ENCODE results near the gene NPM1.
"Not testable (repeated sequence)": the region's sequence is repeated elsewhere in the genome, so short reads cannot be mapped to it uniquely, and the experiment has no call there.

NPM1 gene

GRCh38 chr5:171387345-171387969 lies at the start of gene NPM1:
Gene NPM1 (plus strand): TSS chr5:171387849. CDS start chr5:171387949, 100 bp downstream.
- peak; percentile 98 for DNase-seq

GRCh38 chr5:171340042-171340441 lies 47.6 kb upstream of the NPM1 start:
- DNase-seq: no peak

GRCh38 chr5:171340491-171340890 lies 47.2 kb upstream of the NPM1 start:
- no peak for DNase-seq

GRCh38 chr5:171342362-171343111 lies 45.1 kb upstream of the NPM1 start:
- DNase-seq: peak; percentile 63

- no peak for DNase-seq
These were observed 42.6 kb upstream of the NPM1 start for GRCh38 chr5:171344936-171345608.

GRCh38 chr5:171351536-171352073 lies 36.0 kb upstream of the NPM1 start:
- DNase-seq: no peak

- DNase-seq: peak; percentile 75
These were observed 32.3 kb upstream of the NPM1 start for GRCh38 chr5:171355302-171355724.

- no peak for DNase-seq
These were observed 29.8 kb upstream of the NPM1 start for GRCh38 chr5:171357843-171358242.

GRCh38 chr5:171361151-171361550 lies 26.5 kb upstream of the NPM1 start:
- not testable (repeated sequence) for DNase-seq

GRCh38 chr5:171363249-171363648 lies 24.4 kb upstream of the NPM1 start:
- DNase-seq: not testable (repeated sequence)

GRCh38 chr5:171363846-171364245 lies 23.8 kb upstream of the NPM1 start:
- DNase-seq: no peak

GRCh38 chr5:171365351-171365750 lies 22.3 kb upstream of the NPM1 start:
- no peak for DNase-seq

GRCh38 chr5:171366645-171367044 lies 21.0 kb upstream of the NPM1 start:
- DNase-seq: peak; percentile 19

- DNase-seq: peak; percentile 3
These were observed 20.0 kb upstream of the NPM1 start for GRCh38 chr5:171367424-171368370.

GRCh38 chr5:171369056-171369455 lies 18.6 kb upstream of the NPM1 start:
- peak; percentile 36 for DNase-seq

GRCh38 chr5:171369898-171370297 lies 17.8 kb upstream of the NPM1 start:
- DNase-seq: no peak

GRCh38 chr5:171370881-171371280 lies 16.8 kb upstream of the NPM1 start:
- not testable (repeated sequence) for DNase-seq

GRCh38 chr5:171371326-171371725 lies 16.3 kb upstream of the NPM1 start:
- DNase-seq: no peak

- peak; percentile 10 for DNase-seq
These were observed 7.7 kb upstream of the NPM1 start for GRCh38 chr5:171379961-171380360.

- DNase-seq: not testable (repeated sequence)
These were observed 3.2 kb upstream of the NPM1 start for GRCh38 chr5:171384416-171384815.

GRCh38 chr5:171384999-171385398 lies 2.6 kb upstream of the NPM1 start:
- DNase-seq: not testable (repeated sequence)

GRCh38 chr5:171386006-171386671 lies 1.5 kb upstream of the NPM1 start:
- no peak for DNase-seq

All from activated effector memory CD4-positive, alpha-beta T cell treated with anti-CD3 and anti-CD28 coated beads, Interleukin-2, amount 50 U/mL, for 16 hours (primary cell).